Lower lobe of right lung (tissue), 2 donors: ENCODE data around the gene PLD1. TPM values are rescaled to one million over a fixed set of nuclear protein-coding genes. Genes with fewer than 3 reads are reported as not detected.

Experiments
- ATAC-seq, 2 donors: fragments of 200-7000 bp; cut with Tn5 transposase; one replicate each; pipeline ENCODE4 v1.9.1; 2020 to 2022; ENCODE audit warnings: mild to moderate bottlenecking in 2 of 2, moderate library complexity in 2 of 2
- DNase-seq: peaks from one replicate; pipeline ENCODE4 v3.0.0-alpha.2; 2020
- H3K27ac ChIP-seq: fragments of 200-600 bp; one replicate; pipeline ENCODE4 v1.8.0; 2022
- H3K27me3 ChIP-seq: fragments of 200-600 bp; one replicate; pipeline ENCODE4 v1.8.0; 2022; ENCODE audit warnings: low read depth
- H3K36me3 ChIP-seq: fragments of 200-600 bp; one replicate; pipeline ENCODE4 v1.8.0; 2022; ENCODE audit warnings: mild to moderate bottlenecking
- H3K4me1 ChIP-seq: fragments of 200-600 bp; one replicate; pipeline ENCODE4 v1.8.0; 2022
- H3K4me3 ChIP-seq: fragments of 200-600 bp; one replicate; pipeline ENCODE4 v1.8.0; 2022; ENCODE audit warnings: mild to moderate bottlenecking
- H3K9me3 ChIP-seq: fragments of 200-600 bp; one replicate; pipeline ENCODE4 v1.8.0; 2022
- CTCF ChIP-seq: fragments of 200-600 bp; IDR thresholded peaks from one replicate; pipeline ENCODE4 v1.8.0; 2022; ENCODE audit warnings: antibody characterized with exemption, mild to moderate bottlenecking
- intact Hi-C: fragments of 100-400 bp; cut with DNase I; formaldehyde crosslinking; loops from one replicate; pipeline ENCODE4 v1.11.0; 2022
- total RNA-seq: library from RNA; stranded (reverse); fragmentation: NEBNext Ultra II Directional; extraction: Animal tissue kit (Norgen Biotek cat#: 25700); gene quantifications from one replicate; pipeline ENCODE4 v1.2.1, GENCODE V29; 2021
- donor health status: DM: no; HTN: yes; CAD: no; lungs with severe emphysema.

The PLD1 gene
- total RNA-seq, 1 donor from 2014 or later = 27.7 TPM

GRCh38 chr3:171840445-171840810 lies 30.1 kb upstream of the PLD1 start:
- intact Hi-C loops = no loop called here
- no peaks in the 10 kb centered on the region for H3K9me3 ChIP-seq
- DNase-seq = no peak
- H3K4me3 ChIP-seq = no peak overlapping the region
- no peaks in the 10 kb centered on the region for H3K27me3 ChIP-seq
- no peak for TF ChIP-seq CTCF
- H3K4me1 ChIP-seq = peaks cover 36% of the 10 kb centered on the region
- H3K36me3 ChIP-seq = no peaks in the 10 kb centered on the region
- no peak for ATAC-seq
- H3K27ac ChIP-seq = no peak overlapping the region

- Histone ChIP-seq H3K27me3 (no peaks in the 10 kb centered on the region), H3K36me3 (no peaks in the 10 kb centered on the region), H3K27ac (no peak overlapping the region), H3K9me3 (no peaks in the 10 kb centered on the region), H3K4me1 (peaks cover 47% of the 10 kb centered on the region), H3K4me3 (no peak overlapping the region)
- ATAC-seq (no peak), DNase-seq (no peak)
- TF ChIP-seq CTCF = no peak
- intact Hi-C loops = no loop called here
Measured at GRCh38 chr3:171839270-171839669, 29.0 kb upstream of the PLD1 start.

- Histone ChIP-seq H3K36me3 (no peaks in the 10 kb centered on the region), H3K4me1 (peaks cover 57% of the 10 kb centered on the region), H3K9me3 (no peaks in the 10 kb centered on the region), H3K27me3 (no peaks in the 10 kb centered on the region), H3K4me3 (peak overlapping the region; percentile 4), H3K27ac (no peak overlapping the region)
- ATAC-seq = peak; percentile 35 to 70
- TF ChIP-seq CTCF = peak; percentile 9
- DNase-seq = no peak
- intact Hi-C loops = no loop called here
Measured at GRCh38 chr3:171838218-171838720, 28.0 kb upstream of the PLD1 start.

- Histone ChIP-seq H3K9me3 (no peaks in the 10 kb centered on the region), H3K27ac (no peak overlapping the region), H3K4me3 (no peak overlapping the region), H3K36me3 (no peaks in the 10 kb centered on the region), H3K4me1 (peaks cover 57% of the 10 kb centered on the region), H3K27me3 (no peaks in the 10 kb centered on the region)
- DNase-seq (no peak), ATAC-seq (no peak)
- intact Hi-C loops = no loop called here
- no peak for TF ChIP-seq CTCF
Measured at GRCh38 chr3:171837698-171838097, 27.4 kb upstream of the PLD1 start.

GRCh38 chr3:171836855-171837254 lies 26.6 kb upstream of the PLD1 start:
- no peaks in the 10 kb centered on the region for H3K9me3 ChIP-seq
- no peak for DNase-seq
- peaks cover 49% of the 10 kb centered on the region for H3K4me1 ChIP-seq
- no peak for ATAC-seq
- no peaks in the 10 kb centered on the region for H3K36me3 ChIP-seq
- intact Hi-C loops = no loop called here
- no peaks in the 10 kb centered on the region for H3K27me3 ChIP-seq
- H3K4me3 ChIP-seq = no peak overlapping the region
- no peak for TF ChIP-seq CTCF
- no peak overlapping the region for H3K27ac ChIP-seq

GRCh38 chr3:171835613-171836012 lies 25.3 kb upstream of the PLD1 start:
- no peaks in the 10 kb centered on the region for H3K9me3 ChIP-seq
- ATAC-seq = no peak
- H3K4me1 ChIP-seq = peaks cover 40% of the 10 kb centered on the region
- no peak for TF ChIP-seq CTCF
- H3K36me3 ChIP-seq = no peaks in the 10 kb centered on the region
- no peak overlapping the region for H3K4me3 ChIP-seq
- intact Hi-C loops = no loop called here
- no peaks in the 10 kb centered on the region for H3K27me3 ChIP-seq
- no peak for DNase-seq
- no peak overlapping the region for H3K27ac ChIP-seq
